HepG2 (cell line): ENCODE data around the gene DHX58.

ENCODE experiments used
- EED ChIP-seq: sonication (generic); formaldehyde crosslinking; IDR thresholded peaks from 2 replicates; pipeline ENCODE4 v1.5.0; 2020; ENCODE audit warnings: mild to moderate bottlenecking, missing genetic modification reagents
- KDM3A ChIP-seq: IDR thresholded peaks from 2 replicates; pipeline ENCODE4 v1.6.1; 2018; ENCODE audit warnings: low read depth, missing compliant biosample characterization
- NFAT5 ChIP-seq: sonication (generic); formaldehyde crosslinking; IDR thresholded peaks from 2 replicates; pipeline ENCODE4 v1.4.0; 2020; ENCODE audit warnings: missing genetic modification reagents
- POLR2A ChIP-seq, 2 experiments: IDR thresholded peaks; 2 replicates each; pipeline ENCODE4 v1.6.1; 2011; ENCODE audit warnings: low read depth in 2 of 2, low read length in 2 of 2, mild to moderate bottlenecking in 1 of 2, moderate library complexity in 1 of 2; ENCODE audit not compliant: insufficient read depth in 1 of 2
- RAD21 ChIP-seq: fragments of 450-650 bp; formaldehyde crosslinking; IDR thresholded peaks from 2 replicates; pipeline ENCODE4 v1.5.0; 2020; ENCODE audit warnings: mild to moderate bottlenecking
- TAF1 ChIP-seq: sonication (generic); formaldehyde crosslinking; IDR thresholded peaks from 2 replicates; pipeline ENCODE4 v1.4.0; 2020; ENCODE audit warnings: missing genetic modification reagents
- ZKSCAN8 ChIP-seq: IDR thresholded peaks from 2 replicates; pipeline ENCODE4 v1.6.1; 2016; ENCODE audit warnings: borderline replicate concordance, missing genetic modification reagents, missing compliant biosample characterization
- ZNF232 ChIP-seq: sonication (generic); formaldehyde crosslinking; IDR thresholded peaks from 2 replicates; pipeline ENCODE4 v1.4.0; 2020; ENCODE audit warnings: missing genetic modification reagents, borderline replicate concordance
- ZNF331 ChIP-seq: sonication (generic); formaldehyde crosslinking; IDR thresholded peaks from 2 replicates; pipeline ENCODE4 v1.4.0; 2020; ENCODE audit warnings: missing genetic modification reagents
- ZSCAN12 ChIP-seq: sonication (generic); formaldehyde crosslinking; IDR thresholded peaks from 2 replicates; pipeline ENCODE4 v1.9.0; 2021; ENCODE audit warnings: mild to moderate bottlenecking, missing genetic modification reagents

GRCh38 chr17:42053731-42054500 is 58.6 kb downstream of the DHX58 start:
- TF ChIP-seq ZNF331 (CRISPR knock-in tag), result no peak
- no peak for TF ChIP-seq ZSCAN12 (CRISPR knock-in tag)
- TF ChIP-seq NFAT5 (CRISPR knock-in tag), result no peak
- no peak for TF ChIP-seq RAD21 (CRISPR knock-in tag)
- no peak for TF ChIP-seq POLR2A (IDR thresholded peaks at IDR 0.05; ENCODE audit: insufficient read depth in 1 of 2, low read depth in 2 of 2, low read length in 2 of 2)
- TF ChIP-seq EED (CRISPR knock-in tag), result no peak
- no peak for TF ChIP-seq ZNF232
- no peak for TF ChIP-seq TAF1 (CRISPR knock-in tag)
- no peak for TF ChIP-seq KDM3A (CRISPR knock-in tag)
- TF ChIP-seq ZKSCAN8 (CRISPR knock-in tag), result no peak
